ENCODE results near the gene GPC3. TPM values are rescaled to one million over a fixed set of nuclear protein-coding genes. Genes with fewer than 3 reads are reported as not detected.

The GPC3 gene
- total and polyA plus RNA-seq, 2 donors (not counting 3 experiments of a cell fraction or from before 2014, with no cell fraction given) = not detected

- no peak overlapping the region for H3K4me3 ChIP-seq (replicated peaks in 1 of 3; ENCODE audit: insufficient read depth in 1 of 3, low read depth in 1 of 3, low read length in 3 of 3)
- H3K27ac ChIP-seq (ENCODE audit: insufficient read depth, low read depth, low read length) = no peak overlapping the region
- H3K27me3 ChIP-seq (ENCODE audit: control insufficient read depth in 2 of 2, insufficient read depth in 2 of 2, low read length in 2 of 2) = no peaks in the 10 kb centered on the region
- no peak for FAIRE-seq
- H3K79me2 ChIP-seq (ENCODE audit: control insufficient read depth, insufficient read depth, low read length) = no peaks in the 10 kb centered on the region
- H2AFZ ChIP-seq (ENCODE audit: low read depth, low read length) = no peak overlapping the region
- no peak for DNase-seq (ENCODE audit: low read depth, low spot score)
- no peaks in the 10 kb centered on the region for H3K4me1 ChIP-seq (ENCODE audit: control insufficient read depth, extremely low read depth, insufficient read depth, low read length)
- POLR2A ChIA-PET = no interaction called here
- no peak overlapping the region for H3K4me2 ChIP-seq (ENCODE audit: insufficient read depth, low read length)
- no TSS peak for BruUV-seq (replicated peaks)
- no peaks in the 10 kb centered on the region for H3K9me3 ChIP-seq (replicated peaks; ENCODE audit: control insufficient read depth, insufficient read depth, low read length)
- intact Hi-C loops (cut with micrococcal nuclease) = no loop called here
- no peaks in the 10 kb centered on the region for H3K9me1 ChIP-seq (replicated peaks; ENCODE audit: control insufficient read depth, extremely low read depth, insufficient read depth, low read length)
- dilution Hi-C loops (cut with MboI; ENCODE audit: extremely low pct_ligation_motif_present, low sequenced_read_pairs) = no loop called here
- CTCF ChIA-PET = no interaction called here
- H3K36me3 ChIP-seq (ENCODE audit: control insufficient read depth in 2 of 2, extremely low read depth in 1 of 2, insufficient read depth in 2 of 2, low read length in 2 of 2) = no peaks in the 10 kb centered on the region
- no peaks in the 10 kb centered on the region for H4K20me1 ChIP-seq (replicated peaks; ENCODE audit: control insufficient read depth, extremely low read depth, insufficient read depth, low read length)
- no peak for TF ChIP-seq POLR2A (IDR thresholded peaks at IDR 0.05; ENCODE audit: low read depth, low read length)
- TF ChIP-seq MAX (IDR thresholded peaks at IDR 0.05; ENCODE audit: insufficient read depth, insufficient read length) = no peak
- no peak for TF ChIP-seq CTCF (IDR thresholded peaks at IDR 0.05; ENCODE audit: extremely low read depth in 1 of 2, insufficient read depth in 1 of 2, low read depth in 1 of 2, low read length in 2 of 2)
- no peak for TF ChIP-seq POLR2AphosphoS5 (IDR thresholded peaks at IDR 0.05; ENCODE audit: insufficient read depth, low read depth, low read length)
- TF ChIP-seq MYC (IDR thresholded peaks at IDR 0.05; ENCODE audit: low read depth, low read length) = no peak
- no peak for TF ChIP-seq EZH2 (IDR thresholded peaks at IDR 0.05; ENCODE audit: borderline replicate concordance, low read depth, low read length, severe bottlenecking)
- TF ChIP-seq GATA2 (IDR thresholded peaks at IDR 0.05; ENCODE audit: insufficient read depth, insufficient read length, low read depth, low read length) = no peak
- no peak for TF ChIP-seq FOS (IDR thresholded peaks at IDR 0.05; ENCODE audit: borderline replicate concordance, insufficient read depth, low read length)
- TF ChIP-seq JUN (IDR thresholded peaks at IDR 0.05; ENCODE audit: borderline replicate concordance, insufficient read depth, insufficient read length, low read depth) = no peak
- H3K9ac ChIP-seq (replicated peaks; ENCODE audit: extremely low read depth, insufficient read depth, low read length) = no peak overlapping the region
Observed at GRCh38 chrX:133745349-133745748, 240.0 kb downstream of the GPC3 start.
